DMS153 (cell line): ENCODE measurements around the gene GLI3.

Source experiments
- DNase-seq: peaks from one replicate; lab custom pipeline; 2025; lab: John Stamatoyannopoulos, UW

GLI3 gene

GRCh38 chr7:42175834-42176723 is 60.9 kb downstream of the GLI3 start:
- DNase-seq, result no peak

DNA sequence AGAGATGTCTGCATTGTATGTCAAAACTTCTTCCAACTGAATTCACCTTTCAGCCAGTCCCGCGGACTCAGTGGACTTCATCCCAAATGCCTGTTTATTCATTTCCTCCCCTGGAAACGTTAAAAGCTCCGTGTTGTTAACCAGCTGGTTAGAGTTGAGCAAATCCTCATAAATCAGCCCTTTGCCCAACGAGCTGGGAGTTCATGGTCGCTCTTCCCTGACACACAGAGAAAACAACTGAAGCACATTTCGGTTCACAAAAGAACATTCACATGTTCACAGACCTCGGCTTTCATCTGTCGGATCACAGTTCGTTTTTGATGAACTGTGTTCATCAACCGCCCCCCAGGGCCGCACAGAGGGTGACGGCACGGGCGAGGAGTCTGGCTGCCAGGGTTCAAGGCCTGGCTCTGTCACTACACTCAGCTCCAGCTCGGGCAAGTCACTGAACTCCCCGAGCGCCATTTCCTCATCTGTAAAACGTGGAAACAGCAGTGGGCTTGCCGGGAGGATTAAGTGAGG is 62.6 kb downstream of the GLI3 start:
- no peak for DNase-seq

GRCh38 chr7:42170724-42171123 is 66.3 kb downstream of the GLI3 start:
- no peak for DNase-seq

- no peak for DNase-seq
These were observed 68.5 kb downstream of the GLI3 start for GRCh38 chr7:42168512-42168911.

- no peak for DNase-seq
These were observed 69.3 kb downstream of the GLI3 start for GRCh38 chr7:42167631-42168236.

GRCh38 chr7:42167206-42167605 is 69.8 kb downstream of the GLI3 start:
- DNase-seq, result no peak

- DNase-seq, result no peak
These were observed 72.1 kb downstream of the GLI3 start for GRCh38 chr7:42164881-42165428.

DNA sequence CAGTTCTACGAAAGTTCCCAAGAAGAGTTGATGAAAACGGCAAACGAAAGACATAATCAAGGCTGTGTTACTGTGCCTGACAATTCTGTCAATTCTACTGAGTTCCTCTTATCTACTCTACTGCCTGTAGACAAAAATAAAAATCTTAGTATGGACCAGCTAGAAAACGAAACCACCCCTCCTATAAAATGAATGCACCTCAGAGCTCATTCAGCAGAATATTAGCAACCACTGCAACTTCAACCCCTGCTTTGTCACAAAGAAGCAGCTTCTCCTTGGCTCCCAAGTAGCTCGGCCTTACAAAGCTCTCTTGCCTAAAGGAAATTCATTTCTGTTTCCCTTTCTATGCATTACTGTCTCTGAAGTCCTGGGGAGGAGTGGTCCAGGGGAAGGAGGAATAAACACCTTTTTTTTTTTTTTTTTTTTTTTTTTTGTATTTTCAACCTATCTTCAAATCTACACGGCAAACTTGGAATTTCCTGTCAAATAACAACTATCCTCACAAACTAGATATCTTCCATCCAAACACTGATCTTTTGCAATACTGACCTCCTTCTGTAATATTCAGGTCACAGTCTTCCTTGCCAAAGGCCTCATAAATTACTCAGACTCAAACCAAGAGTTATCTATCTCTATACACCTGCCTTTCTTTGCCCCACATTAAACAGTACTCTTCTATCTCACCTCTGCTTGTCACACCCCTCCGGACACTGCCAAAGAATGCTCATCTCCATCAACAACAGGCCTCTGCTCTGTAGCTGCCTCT is 74.3 kb downstream of the GLI3 start:
- DNase-seq, result no peak

DNA sequence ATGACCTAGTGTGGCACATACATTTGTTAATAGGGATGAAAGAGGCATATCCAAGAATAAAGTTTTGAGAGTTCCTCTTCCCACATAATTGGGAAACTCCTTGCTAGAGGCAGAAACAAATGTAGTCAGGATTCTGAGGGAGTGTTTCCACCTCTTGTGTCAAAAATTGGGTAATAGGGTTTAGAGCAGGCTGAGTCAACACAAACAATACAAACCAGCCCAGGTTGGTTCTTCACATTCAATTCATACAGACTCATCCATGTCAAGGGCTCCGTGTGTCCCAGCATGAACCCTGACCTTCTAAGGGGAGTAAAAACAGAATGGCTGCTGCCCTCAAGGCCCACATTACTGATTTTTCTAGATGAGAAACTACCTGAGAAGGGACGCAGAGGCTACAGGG is 75.3 kb downstream of the GLI3 start:
- no peak for DNase-seq

GRCh38 chr7:42161110-42161509 is 75.9 kb downstream of the GLI3 start:
- no peak for DNase-seq

GRCh38 chr7:42159130-42159529 is 77.9 kb downstream of the GLI3 start:
- DNase-seq, result no peak

DNA sequence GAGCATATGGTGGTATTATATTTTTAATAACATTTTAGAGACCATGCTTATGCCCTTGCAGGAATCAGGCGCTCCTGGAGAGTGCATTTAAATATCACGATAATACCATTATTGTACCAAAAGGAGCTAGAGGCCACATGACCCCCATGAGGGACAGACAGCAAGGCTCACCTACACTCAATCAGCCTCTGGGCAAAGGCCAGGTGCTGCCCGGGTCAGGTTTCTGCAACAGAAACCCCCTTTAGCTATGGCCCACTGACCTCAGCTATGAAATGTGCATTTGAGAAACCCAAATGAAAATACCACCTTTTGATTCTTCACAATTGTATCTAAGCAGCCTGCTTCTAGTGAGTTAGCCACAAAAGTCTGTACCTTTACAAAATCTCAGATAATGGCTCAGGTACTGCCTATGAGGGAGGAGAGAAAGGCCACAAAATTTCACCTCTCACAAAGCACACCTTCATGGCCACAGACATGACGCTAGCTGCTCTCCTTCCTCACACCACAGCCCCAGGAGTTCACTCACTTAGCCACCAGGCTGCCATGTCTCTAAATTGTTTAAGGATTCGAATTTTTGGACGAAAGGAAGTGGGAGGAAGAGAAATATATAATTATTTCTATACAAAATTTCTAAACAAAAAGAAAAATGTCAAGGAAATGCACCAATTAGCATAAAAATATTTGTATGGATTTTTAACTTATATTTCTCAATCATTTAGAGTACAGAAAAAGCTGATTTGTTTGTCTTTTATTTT is 79.9 kb downstream of the GLI3 start:
- no peak for DNase-seq

DNA sequence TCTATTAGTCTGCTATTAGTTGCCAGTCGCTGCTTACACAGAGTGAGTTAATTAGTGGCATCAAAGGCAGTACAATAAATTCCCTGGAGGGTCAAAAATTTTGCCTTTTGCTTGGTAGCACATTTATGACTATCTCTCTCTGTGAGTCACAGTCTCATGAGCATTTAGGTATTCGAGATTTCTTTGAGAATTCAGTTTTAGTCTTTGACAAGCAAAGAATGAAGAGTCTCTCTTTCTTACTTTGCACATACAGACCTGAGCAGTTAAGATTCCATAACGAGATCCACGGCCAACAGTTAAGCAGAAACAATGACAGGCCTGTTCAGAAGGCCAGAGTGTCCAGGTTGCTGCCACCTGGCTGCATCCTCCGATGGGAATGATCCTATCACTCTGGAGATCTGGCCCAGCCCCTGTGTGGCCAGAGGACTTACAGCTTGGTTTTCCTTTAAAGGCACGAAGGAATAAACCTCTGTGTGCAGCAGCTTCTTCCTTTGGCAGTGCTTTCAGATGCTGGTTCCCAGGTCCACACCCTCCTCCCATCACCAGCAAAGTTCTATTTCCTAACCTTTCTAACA is 80.6 kb downstream of the GLI3 start:
- DNase-seq, result no peak

DNA sequence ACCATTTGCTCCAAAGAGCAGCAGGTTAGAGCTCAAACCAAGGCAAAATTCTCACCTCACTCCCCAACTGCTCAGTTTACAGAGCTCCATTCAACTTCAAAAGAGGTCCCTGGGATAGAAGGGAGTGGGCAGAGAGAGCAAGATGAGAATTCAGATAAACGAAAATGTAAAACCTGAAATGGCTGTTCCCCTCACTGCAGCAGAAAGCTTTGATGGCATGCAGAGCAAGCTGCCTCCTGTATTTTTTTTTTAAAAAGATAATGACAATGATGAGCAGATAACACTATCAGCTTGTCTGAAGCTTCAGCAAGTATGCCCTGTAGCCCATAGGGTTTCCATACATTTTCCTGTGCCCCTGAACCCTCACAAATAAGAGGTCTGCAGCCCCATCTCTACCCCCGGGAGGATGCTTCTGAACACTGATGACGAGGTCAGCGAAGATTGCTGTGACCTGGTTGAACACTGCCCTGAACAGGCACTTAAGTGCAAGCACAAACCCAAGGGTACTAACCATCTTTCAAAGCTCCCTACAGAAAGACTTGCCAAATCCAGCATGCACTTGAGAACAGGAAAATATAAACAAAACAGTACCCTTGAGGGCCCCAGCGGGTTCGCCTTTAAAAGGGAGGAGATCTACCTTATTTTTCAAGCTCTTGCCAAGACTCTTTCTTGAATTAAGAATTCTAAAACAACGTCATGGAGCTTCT is 81.3 kb downstream of the GLI3 start:
- no peak for DNase-seq

GRCh38 chr7:42154173-42154572 is 82.8 kb downstream of the GLI3 start:
- DNase-seq, result no peak

GRCh38 chr7:42152329-42153205 is 84.4 kb downstream of the GLI3 start:
- DNase-seq, result no peak

GRCh38 chr7:42151309-42151708 is 85.7 kb downstream of the GLI3 start:
- no peak for DNase-seq

DNA sequence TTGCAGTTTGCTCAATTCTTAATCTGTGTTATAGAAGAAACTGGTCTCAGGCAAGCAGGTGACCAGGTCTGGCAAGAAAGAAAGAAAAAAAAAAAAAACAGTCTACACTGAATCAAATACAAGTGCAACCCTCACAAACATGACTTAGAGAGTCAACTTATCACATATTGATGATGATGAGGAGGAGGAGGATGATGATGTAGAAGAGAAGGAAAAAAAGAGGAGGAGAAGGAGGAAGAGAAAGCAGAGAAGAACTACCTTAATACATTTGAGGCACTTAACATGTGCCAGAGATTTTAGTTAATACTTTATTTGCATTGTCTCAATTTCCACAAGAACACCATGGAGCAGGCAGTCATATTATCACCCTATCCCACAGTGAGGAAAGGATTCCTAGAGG is 91.5 kb downstream of the GLI3 start:
- no peak for DNase-seq

GRCh38 chr7:42144604-42145003 is 92.4 kb downstream of the GLI3 start:
- DNase-seq, result no peak
